Liver (tissue), 9 donors: ENCODE data around the gene IL2RA. TPM values are rescaled to one million over a fixed set of nuclear protein-coding genes. Genes with fewer than 3 reads are reported as not detected.

ENCODE experiments used
- DNase-seq: peaks from one replicate; pipeline ENCODE4 v3.0.0-alpha.2; 2017; ENCODE audit warnings: low spot score
- H3K27ac ChIP-seq, 2 donors: one replicate each; pipeline ENCODE4 v1.7.0; 2013; ENCODE audit warnings: inconsistent platforms in 2 of 2, low read length in 2 of 2, control low read depth in 1 of 2, low read depth in 1 of 2, mild to moderate bottlenecking in 1 of 2
- H3K27me3 ChIP-seq, 4 donors: one replicate each; pipeline versions ENCODE4 v1.6.1 to v1.7.0; 2013; ENCODE audit warnings: low read length in 3 of 4, inconsistent platforms in 1 of 4, mild to moderate bottlenecking in 1 of 4, moderate library complexity in 1 of 4; ENCODE audit not compliant: control insufficient read depth in 4 of 4, insufficient read depth in 4 of 4
- H3K36me3 ChIP-seq, 4 donors: one replicate each; pipeline versions ENCODE4 v1.6.1 to v1.7.0; 2013; ENCODE audit warnings: low read length in 3 of 4, mild to moderate bottlenecking in 3 of 4, low read depth in 1 of 4, moderate library complexity in 1 of 4; ENCODE audit not compliant: control insufficient read depth in 4 of 4, insufficient read depth in 3 of 4
- H3K4me1 ChIP-seq, 4 donors: one replicate each; pipeline versions ENCODE4 v1.6.1 to v1.7.0; 2013; ENCODE audit warnings: low read length in 3 of 4, mild to moderate bottlenecking in 3 of 4, moderate library complexity in 1 of 4; ENCODE audit not compliant: control insufficient read depth in 4 of 4, insufficient read depth in 4 of 4
- H3K4me3 ChIP-seq, 3 donors: one replicate each; pipeline versions ENCODE4 v1.6.1 to v1.7.0; 2013; ENCODE audit warnings: low read length in 3 of 3, control low read depth in 1 of 3, low read depth in 1 of 3, mild to moderate bottlenecking in 1 of 3
- H3K9ac ChIP-seq, 2 donors: one replicate each; pipeline ENCODE4 v1.7.0; 2013; ENCODE audit warnings: low read length in 2 of 2, mild to moderate bottlenecking in 2 of 2, moderate library complexity in 2 of 2, control low read depth in 1 of 2, low read depth in 1 of 2
- H3K9me3 ChIP-seq, 4 donors: one replicate each; pipeline versions ENCODE4 v1.6.1 to v1.7.0; 2013; ENCODE audit warnings: low read length in 3 of 4; ENCODE audit not compliant: control insufficient read depth in 4 of 4
- EGR1 ChIP-seq, 2 donors: IDR thresholded peaks; 2 replicates each; pipeline ENCODE4 v1.6.1; 2016 to 2018; ENCODE audit warnings: antibody characterized with exemption in 2 of 2, low read depth in 2 of 2
- FOXA1 ChIP-seq: IDR thresholded peaks from 2 replicates; pipeline ENCODE4 v1.6.1; 2016; ENCODE audit warnings: antibody characterized with exemption
- FOXA2 ChIP-seq: IDR thresholded peaks from 2 replicates; pipeline ENCODE4 v1.6.1; 2016; ENCODE audit warnings: antibody characterized with exemption
- GABPA ChIP-seq, 2 donors: IDR thresholded peaks in 1 of 2; conservative IDR thresholded peaks in 1 of 2; 2 replicates each; pipeline ENCODE4 v1.6.1; 2016; ENCODE audit warnings: antibody characterized with exemption in 2 of 2, mild to moderate bottlenecking in 1 of 2, moderate library complexity in 1 of 2
- HNF4A ChIP-seq, 2 donors: conservative IDR thresholded peaks; 2 replicates each; pipeline ENCODE4 v1.6.1; 2016; ENCODE audit warnings: antibody characterized with exemption in 2 of 2, mild to moderate bottlenecking in 2 of 2
- HNF4G ChIP-seq: IDR thresholded peaks from 2 replicates; pipeline ENCODE4 v1.6.1; 2016; ENCODE audit warnings: antibody characterized with exemption
- JUND ChIP-seq, 2 donors: IDR thresholded peaks; 2 replicates each; pipeline ENCODE4 v1.6.1; 2016; ENCODE audit warnings: antibody characterized with exemption in 2 of 2
- NR2F2 ChIP-seq: IDR thresholded peaks from 2 replicates; pipeline ENCODE4 v1.6.1; 2016; ENCODE audit warnings: antibody characterized with exemption
- RAD21 ChIP-seq, 2 donors: IDR thresholded peaks; 2 replicates each; pipeline ENCODE4 v1.6.1; 2016; ENCODE audit warnings: antibody characterized with exemption in 2 of 2, mild to moderate bottlenecking in 2 of 2
- RXRA ChIP-seq, 2 donors: IDR thresholded peaks; 2 replicates each; pipeline ENCODE4 v1.6.1; 2017 to 2018; ENCODE audit warnings: antibody characterized with exemption in 2 of 2, mild to moderate bottlenecking in 1 of 2
- SP1 ChIP-seq: IDR thresholded peaks from 2 replicates; pipeline ENCODE4 v1.6.1; 2018; ENCODE audit warnings: antibody characterized with exemption, mild to moderate bottlenecking
- TAF1 ChIP-seq: conservative IDR thresholded peaks from 2 replicates; pipeline ENCODE4 v1.6.1; 2016; ENCODE audit warnings: antibody characterized with exemption, mild to moderate bottlenecking
- YY1 ChIP-seq: IDR thresholded peaks from 2 replicates; pipeline ENCODE4 v1.6.1; 2016; ENCODE audit warnings: antibody characterized with exemption, mild to moderate bottlenecking
- ZBTB33 ChIP-seq: IDR thresholded peaks from 2 replicates; pipeline ENCODE4 v1.6.1; 2016; ENCODE audit warnings: antibody characterized with exemption
- WGBS: extraction: QIAGEN DNeasy Blood & Tissue Kit; methylation state at CpG from one replicate; pipeline ENCODE4 v1.1.7; 2013; 5-methylcytosine and 5-hydroxymethylcytosine counted together
- polyA plus RNA-seq, 2 donors: library from polyadenylated mRNA; stranded (reverse) in 1 of 2; unstranded in 1 of 2; fragments of 200-250 nt in 1 of 2; fragments of >200 nt in 1 of 2; fragmentation: Nextera tagmentation in 1 of 2; extraction: Ambion mirVana in 1 of 2; gene quantifications; one replicate each; pipeline versions ENCODE4 v1.2.1 to v1.2.3, GENCODE V29; 2013 to 2015
- total RNA-seq, 2 donors: library from RNA; depleted of rRNA; stranded (reverse); fragments of >200 nt; gene quantifications; one replicate each; pipeline ENCODE4 v1.2.3, GENCODE V29; 2014
- TF ChIP-seq, protein P1 (sequence below): fragments of 150-350 bp; IDR thresholded peaks from 2 replicates; pipeline ENCODE4 v1.5.1; 2017; ENCODE audit warnings: improper control_type of control experiment, low read depth, low read length; ENCODE audit not compliant: missing input control
- TF ChIP-seq, protein P2 (sequence below): IDR thresholded peaks from 2 replicates; pipeline ENCODE4 v1.6.1; 2016; ENCODE audit warnings: antibody characterized with exemption
- TF ChIP-seq, protein P3 (sequence below): IDR thresholded peaks from 2 replicates; pipeline ENCODE4 v1.6.1; 2016; ENCODE audit warnings: antibody characterized with exemption
- TF ChIP-seq, protein P4 (sequence below): IDR thresholded peaks from 2 replicates; pipeline ENCODE4 v1.6.1; 2016; ENCODE audit warnings: antibody characterized with exemption, mild to moderate bottlenecking
- donor health status: healthy.
- donor health status: healthy.
- donor health status: healthy.
- donor health status: healthy.
- donor health status: healthy.

The IL2RA gene
- total and polyA plus RNA-seq, 4 donors = 0.46 to 1.6 TPM; not detected in 2

DNA sequence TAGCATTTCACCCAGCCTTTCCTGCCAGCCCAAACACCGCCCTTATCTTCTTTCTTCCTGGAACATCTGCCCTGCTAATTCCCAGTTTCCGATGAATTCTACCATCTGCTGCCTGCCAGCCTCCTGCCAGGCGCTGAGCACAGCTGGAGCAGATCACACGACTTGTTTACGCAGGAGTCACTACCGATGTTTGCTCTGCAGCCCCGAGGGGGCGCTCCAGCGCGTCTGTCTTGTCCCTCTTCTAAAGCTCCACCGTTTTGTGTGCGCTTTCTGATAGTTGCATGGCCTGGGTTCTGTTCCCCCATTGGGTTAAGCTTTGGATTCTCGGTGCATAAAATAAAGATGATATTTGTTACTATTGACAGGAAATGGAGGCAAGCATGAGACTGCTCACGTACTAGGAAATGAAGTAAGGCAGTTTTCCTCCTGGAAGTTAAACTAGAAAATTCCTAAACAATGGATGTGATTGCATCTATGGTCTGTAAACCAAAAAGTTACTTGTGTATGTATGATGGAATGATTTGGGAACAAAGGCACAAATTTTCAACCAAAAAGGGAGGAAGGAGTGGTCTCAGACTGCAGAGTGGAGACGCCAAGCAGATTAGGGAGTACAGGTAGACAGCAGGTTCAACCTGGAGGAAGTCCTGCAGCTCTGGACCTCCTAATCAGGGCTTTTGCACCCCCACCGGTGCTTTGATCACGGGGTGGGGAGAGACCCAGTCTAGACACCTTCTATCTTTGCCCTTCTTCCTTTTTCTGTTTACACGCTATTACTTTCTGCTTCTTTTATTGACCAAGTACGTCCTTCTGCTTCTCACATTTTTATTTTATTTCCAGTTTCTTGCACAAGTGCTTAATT is 24.4 kb upstream of the IL2RA start:
- DNase-seq = peak; percentile 86
- TF ChIP-seq RXRA (IDR thresholded peaks at IDR 0.05) (peak; percentile 46), ZBTB33 (no peak), JUND (IDR thresholded peaks at IDR 0.05) (no peak), GABPA (IDR thresholded peaks at IDR 0.05 in 1 of 2, conservative IDR thresholded peaks at IDR 0.05 in 1 of 2) (no peak), TAF1 (no peak), SP1 (peak; percentile 52), HNF4A (conservative IDR thresholded peaks at IDR 0.05) (peak; percentile 8 to 23), FOXA2 (peak; percentile 70), NR2F2 (peak; percentile 76), RAD21 (IDR thresholded peaks at IDR 0.05) (peak; percentile 83 to 88), YY1 (peak; percentile 65), EGR1 (IDR thresholded peaks at IDR 0.05; ENCODE audit: low read depth in 2 of 2) (no peak), HNF4G (no peak), FOXA1 (no peak)
- TF ChIP-seq, protein P1, sequence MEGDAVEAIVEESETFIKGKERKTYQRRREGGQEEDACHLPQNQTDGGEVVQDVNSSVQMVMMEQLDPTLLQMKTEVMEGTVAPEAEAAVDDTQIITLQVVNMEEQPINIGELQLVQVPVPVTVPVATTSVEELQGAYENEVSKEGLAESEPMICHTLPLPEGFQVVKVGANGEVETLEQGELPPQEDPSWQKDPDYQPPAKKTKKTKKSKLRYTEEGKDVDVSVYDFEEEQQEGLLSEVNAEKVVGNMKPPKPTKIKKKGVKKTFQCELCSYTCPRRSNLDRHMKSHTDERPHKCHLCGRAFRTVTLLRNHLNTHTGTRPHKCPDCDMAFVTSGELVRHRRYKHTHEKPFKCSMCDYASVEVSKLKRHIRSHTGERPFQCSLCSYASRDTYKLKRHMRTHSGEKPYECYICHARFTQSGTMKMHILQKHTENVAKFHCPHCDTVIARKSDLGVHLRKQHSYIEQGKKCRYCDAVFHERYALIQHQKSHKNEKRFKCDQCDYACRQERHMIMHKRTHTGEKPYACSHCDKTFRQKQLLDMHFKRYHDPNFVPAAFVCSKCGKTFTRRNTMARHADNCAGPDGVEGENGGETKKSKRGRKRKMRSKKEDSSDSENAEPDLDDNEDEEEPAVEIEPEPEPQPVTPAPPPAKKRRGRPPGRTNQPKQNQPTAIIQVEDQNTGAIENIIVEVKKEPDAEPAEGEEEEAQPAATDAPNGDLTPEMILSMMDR = peak; percentile 73
- TF ChIP-seq, protein P2, sequence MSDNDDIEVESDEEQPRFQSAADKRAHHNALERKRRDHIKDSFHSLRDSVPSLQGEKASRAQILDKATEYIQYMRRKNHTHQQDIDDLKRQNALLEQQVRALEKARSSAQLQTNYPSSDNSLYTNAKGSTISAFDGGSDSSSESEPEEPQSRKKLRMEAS = peak; percentile 45
- TF ChIP-seq, protein P3, sequence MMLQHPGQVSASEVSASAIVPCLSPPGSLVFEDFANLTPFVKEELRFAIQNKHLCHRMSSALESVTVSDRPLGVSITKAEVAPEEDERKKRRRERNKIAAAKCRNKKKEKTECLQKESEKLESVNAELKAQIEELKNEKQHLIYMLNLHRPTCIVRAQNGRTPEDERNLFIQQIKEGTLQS = no peak
- TF ChIP-seq, protein P4, sequence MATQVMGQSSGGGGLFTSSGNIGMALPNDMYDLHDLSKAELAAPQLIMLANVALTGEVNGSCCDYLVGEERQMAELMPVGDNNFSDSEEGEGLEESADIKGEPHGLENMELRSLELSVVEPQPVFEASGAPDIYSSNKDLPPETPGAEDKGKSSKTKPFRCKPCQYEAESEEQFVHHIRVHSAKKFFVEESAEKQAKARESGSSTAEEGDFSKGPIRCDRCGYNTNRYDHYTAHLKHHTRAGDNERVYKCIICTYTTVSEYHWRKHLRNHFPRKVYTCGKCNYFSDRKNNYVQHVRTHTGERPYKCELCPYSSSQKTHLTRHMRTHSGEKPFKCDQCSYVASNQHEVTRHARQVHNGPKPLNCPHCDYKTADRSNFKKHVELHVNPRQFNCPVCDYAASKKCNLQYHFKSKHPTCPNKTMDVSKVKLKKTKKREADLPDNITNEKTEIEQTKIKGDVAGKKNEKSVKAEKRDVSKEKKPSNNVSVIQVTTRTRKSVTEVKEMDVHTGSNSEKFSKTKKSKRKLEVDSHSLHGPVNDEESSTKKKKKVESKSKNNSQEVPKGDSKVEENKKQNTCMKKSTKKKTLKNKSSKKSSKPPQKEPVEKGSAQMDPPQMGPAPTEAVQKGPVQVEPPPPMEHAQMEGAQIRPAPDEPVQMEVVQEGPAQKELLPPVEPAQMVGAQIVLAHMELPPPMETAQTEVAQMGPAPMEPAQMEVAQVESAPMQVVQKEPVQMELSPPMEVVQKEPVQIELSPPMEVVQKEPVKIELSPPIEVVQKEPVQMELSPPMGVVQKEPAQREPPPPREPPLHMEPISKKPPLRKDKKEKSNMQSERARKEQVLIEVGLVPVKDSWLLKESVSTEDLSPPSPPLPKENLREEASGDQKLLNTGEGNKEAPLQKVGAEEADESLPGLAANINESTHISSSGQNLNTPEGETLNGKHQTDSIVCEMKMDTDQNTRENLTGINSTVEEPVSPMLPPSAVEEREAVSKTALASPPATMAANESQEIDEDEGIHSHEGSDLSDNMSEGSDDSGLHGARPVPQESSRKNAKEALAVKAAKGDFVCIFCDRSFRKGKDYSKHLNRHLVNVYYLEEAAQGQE = no peak
- Histone ChIP-seq H3K9me3 (no peaks in the 10 kb centered on the region), H3K36me3 (no peaks in the 10 kb centered on the region), H3K4me1 (peaks cover 1 to 30% (median 22%) of the 10 kb centered on the region in 4 donors), H3K27me3 (no peaks in the 10 kb centered on the region), H3K4me3 (no peak overlapping the region), H3K27ac (peak overlapping the region; percentile 53 to 59), H3K9ac (peak overlapping the region in 1 of 2 donors; percentile 29)
- 17% methylated on average over 19 of the region's 19 CpGs for WGBS
